ENCODE data around the gene OR9Q1. TPM values are rescaled to one million over a fixed set of nuclear protein-coding genes. Genes with fewer than 3 reads are reported as not detected.

Gene OR9Q1
- total and polyA plus RNA-seq, 2 of the 8 experiments (the other 6 are each of a cell fraction or from before 2014, with no cell fraction given) = not detected

GRCh38 chr11:58127350-58127749, 103.7 kb downstream of the OR9Q1 start (continued):
- TF ChIP-seq CHD7 (IDR thresholded peaks at IDR 0.05; ENCODE audit: insufficient replicate concordance, low read length) (no peak), POLR2AphosphoS5 (IDR thresholded peaks at IDR 0.05; ENCODE audit: low read depth, low read length) (no peak), BCL11A (IDR thresholded peaks at IDR 0.05; ENCODE audit: low read depth in 2 of 2, low read length in 2 of 2) (no peak), FOSL1 (IDR thresholded peaks at IDR 0.05; ENCODE audit: insufficient read depth, low read depth, low read length) (no peak), RNF2 (IDR thresholded peaks at IDR 0.05; ENCODE audit: borderline replicate concordance, low read depth, low read length, missing control alignments, poor library complexity, severe bottlenecking) (no peak), SP2 (IDR thresholded peaks at IDR 0.05; ENCODE audit: low read length) (no peak), ASH2L (IDR thresholded peaks at IDR 0.05; ENCODE audit: low read length) (no peak), TEAD4 (IDR thresholded peaks at IDR 0.05; ENCODE audit: low read depth, low read length) (no peak), RFX5 (IDR thresholded peaks at IDR 0.05; ENCODE audit: borderline replicate concordance, low read depth, low read length) (no peak), GTF2F1 (IDR thresholded peaks at IDR 0.05; ENCODE audit: borderline replicate concordance, low read depth, low read length) (no peak), CHD1 (IDR thresholded peaks at IDR 0.05; ENCODE audit: low read depth, low read length) (no peak)
